Measurements from ENCODE around the gene DEF6.

DEF6 gene

DNA sequence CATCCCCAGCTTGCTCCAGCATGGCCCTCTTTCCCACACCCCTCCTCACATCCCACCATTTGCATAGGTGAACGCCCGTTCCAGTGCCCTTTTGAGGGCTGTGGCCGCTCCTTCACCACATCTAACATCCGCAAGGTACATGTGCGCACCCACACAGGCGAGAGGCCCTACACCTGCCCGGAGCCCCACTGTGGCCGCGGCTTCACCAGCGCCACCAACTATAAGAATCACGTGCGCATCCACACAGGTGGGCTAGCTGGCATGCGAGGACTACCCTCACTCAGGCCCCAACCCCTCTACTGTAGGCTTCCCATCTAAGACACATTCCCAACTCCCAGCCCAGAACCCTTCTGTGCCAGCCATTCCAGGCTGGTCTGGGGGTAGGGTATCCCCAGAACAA, 6.1 kb upstream of the DEF6 start:
- TF ChIP-seq, protein P1, sequence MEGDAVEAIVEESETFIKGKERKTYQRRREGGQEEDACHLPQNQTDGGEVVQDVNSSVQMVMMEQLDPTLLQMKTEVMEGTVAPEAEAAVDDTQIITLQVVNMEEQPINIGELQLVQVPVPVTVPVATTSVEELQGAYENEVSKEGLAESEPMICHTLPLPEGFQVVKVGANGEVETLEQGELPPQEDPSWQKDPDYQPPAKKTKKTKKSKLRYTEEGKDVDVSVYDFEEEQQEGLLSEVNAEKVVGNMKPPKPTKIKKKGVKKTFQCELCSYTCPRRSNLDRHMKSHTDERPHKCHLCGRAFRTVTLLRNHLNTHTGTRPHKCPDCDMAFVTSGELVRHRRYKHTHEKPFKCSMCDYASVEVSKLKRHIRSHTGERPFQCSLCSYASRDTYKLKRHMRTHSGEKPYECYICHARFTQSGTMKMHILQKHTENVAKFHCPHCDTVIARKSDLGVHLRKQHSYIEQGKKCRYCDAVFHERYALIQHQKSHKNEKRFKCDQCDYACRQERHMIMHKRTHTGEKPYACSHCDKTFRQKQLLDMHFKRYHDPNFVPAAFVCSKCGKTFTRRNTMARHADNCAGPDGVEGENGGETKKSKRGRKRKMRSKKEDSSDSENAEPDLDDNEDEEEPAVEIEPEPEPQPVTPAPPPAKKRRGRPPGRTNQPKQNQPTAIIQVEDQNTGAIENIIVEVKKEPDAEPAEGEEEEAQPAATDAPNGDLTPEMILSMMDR (IDR thresholded peaks at IDR 0.05; ENCODE audit: borderline replicate concordance, control extremely low read depth, extremely low read depth, insufficient read depth, missing control alignments) = no peak
- in situ Hi-C loops (cut with MboI; ENCODE audit: low sequenced_read_pairs, unreplicated experiment) = no loop called here
- DNase-seq (ENCODE audit: low spot score) = no peak

DNA sequence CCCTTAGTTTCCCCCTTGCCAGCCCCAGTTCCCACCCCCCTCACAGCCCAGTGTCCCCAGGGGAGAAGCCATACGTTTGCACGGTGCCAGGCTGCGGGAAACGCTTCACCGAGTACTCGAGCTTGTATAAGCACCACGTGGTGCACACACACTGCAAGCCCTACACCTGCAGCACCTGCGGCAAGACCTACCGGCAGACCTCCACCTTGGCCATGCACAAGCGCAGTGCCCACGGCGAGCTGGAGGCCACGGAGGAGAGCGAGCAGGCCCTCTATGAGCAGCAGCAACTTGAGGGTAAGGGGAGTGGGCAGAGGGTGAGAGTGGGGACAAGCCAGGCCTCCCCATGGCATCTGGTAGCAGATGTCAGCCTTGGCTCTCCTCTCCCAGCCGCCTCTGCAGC, 5.1 kb upstream of the DEF6 start:
- TF ChIP-seq, protein P1 (IDR thresholded peaks at IDR 0.05; ENCODE audit: borderline replicate concordance, control extremely low read depth, extremely low read depth, insufficient read depth, missing control alignments) = no peak
- DNase-seq (ENCODE audit: low spot score) = no peak
- in situ Hi-C loops (cut with MboI; ENCODE audit: low sequenced_read_pairs, unreplicated experiment) = no loop called here

DNA sequence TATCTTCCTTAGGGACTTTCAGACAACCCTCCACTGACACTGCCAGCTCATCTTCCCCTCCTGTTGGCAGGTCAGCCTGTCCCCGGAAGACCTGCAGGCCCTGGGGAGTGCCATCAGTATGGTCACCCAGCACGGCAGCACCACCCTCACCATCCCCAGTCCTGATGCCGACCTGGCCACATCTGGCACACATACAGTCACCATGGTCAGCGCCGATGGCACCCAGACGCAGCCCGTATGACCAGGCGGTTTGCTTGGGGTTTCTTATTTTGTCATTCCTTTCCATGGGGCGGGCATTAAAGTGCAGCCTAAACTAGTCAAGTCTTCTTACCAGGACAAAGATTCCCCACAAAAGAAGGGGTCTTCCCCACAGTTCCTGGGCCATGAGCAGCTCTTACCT, 3.9 kb upstream of the DEF6 start:
- in situ Hi-C loops (cut with MboI; ENCODE audit: low sequenced_read_pairs, unreplicated experiment) = no loop called here
- TF ChIP-seq, protein P1 (IDR thresholded peaks at IDR 0.05; ENCODE audit: borderline replicate concordance, control extremely low read depth, extremely low read depth, insufficient read depth, missing control alignments) = no peak
- DNase-seq (ENCODE audit: low spot score) = no peak

DNA sequence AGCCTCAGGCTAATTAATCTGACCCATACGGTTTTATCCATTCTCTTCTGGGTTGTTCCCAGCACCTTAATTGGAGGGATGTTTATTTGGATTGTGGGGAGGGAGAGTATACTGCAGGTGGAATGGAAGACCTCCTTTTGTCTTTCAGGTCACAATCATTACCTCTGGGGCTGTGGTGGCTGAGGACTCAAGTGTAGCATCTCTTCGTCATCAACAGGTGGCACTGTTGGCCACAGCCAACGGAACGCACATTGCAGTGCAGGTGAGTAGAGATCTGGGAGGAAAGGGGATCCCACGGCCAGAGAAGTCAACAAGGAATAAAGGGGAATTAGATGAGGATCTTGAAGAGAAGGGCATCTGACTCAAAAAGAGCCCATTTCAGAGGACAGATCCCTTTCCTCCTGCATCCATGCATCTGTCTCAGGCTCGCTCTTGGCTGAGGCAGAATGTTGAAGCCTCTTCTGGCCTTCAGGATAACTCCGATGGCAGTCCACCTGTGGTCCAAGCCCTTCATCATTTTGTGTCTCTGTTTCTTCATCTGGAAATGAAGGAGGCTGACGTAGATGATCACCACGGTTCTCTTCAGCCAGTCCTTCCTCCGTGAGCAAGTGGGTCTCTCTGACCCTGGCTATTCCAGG, 3.2 kb upstream of the DEF6 start:
- peak; percentile 80 for DNase-seq (ENCODE audit: low spot score)
- in situ Hi-C loops (cut with MboI; ENCODE audit: low sequenced_read_pairs, unreplicated experiment) = no loop called here
- TF ChIP-seq, protein P1 (IDR thresholded peaks at IDR 0.05; ENCODE audit: borderline replicate concordance, control extremely low read depth, extremely low read depth, insufficient read depth, missing control alignments) = peak; percentile 81

DNA sequence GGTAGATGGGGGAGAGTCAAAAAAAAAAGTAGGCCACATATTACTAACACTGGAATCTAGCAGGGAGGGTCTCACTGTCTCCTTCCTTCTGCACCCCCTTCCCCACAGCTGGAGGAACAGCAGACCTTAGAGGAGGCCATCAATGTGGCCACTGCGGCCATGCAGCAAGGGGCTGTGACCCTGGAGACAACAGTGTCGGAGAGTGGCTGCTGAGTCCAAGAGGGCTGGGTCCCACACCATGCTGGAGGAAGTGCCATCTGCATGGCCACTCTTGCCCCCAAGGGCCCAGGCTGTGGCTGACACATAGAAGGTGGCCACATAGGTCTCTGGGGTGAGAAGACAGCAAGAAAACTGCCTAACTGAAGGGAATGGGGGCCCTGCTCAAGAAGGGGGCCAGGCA, 2.6 kb upstream of the DEF6 start:
- DNase-seq (ENCODE audit: low spot score) = no peak
- in situ Hi-C loops (cut with MboI; ENCODE audit: low sequenced_read_pairs, unreplicated experiment) = no loop called here

DNA sequence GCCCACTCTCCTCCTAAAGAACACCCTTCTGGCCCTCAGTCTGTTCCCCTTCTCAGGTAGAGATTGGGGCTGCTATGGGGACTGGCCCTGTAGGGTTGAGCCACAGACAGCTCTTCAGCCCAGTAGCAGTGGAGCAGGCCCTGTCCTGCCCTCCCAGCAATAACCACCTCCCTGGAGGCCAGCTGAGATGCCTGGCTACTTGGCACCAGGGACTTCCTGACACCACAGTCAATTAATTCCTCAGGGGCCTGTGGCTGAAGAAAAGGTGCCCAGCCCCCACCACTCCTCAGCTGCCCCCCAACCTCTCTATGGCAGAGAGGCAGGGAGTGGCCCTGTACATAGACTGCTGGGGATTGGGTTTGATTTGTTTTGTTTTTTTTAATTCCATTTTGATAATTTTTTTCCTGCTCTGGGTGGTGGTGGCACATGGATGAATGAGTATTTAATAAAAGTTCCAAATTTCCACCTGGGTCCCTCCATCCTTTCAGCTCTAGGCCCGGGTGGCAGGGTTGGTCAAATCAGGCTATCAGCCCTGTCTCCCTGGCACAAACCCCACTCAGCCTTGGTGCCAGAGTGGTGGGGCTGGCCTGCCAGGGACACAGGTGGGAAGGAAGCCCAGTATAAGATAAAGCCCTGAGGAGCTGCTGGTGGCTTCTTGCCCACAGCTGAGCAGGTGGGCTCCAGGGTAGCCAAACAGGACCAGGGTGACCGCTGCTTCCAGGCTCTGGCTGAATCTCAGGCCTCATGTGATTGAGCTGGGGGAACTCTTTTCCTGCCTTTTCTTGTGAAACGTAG, 1.9 kb upstream of the DEF6 start:
- in situ Hi-C loops (cut with MboI; ENCODE audit: low sequenced_read_pairs, unreplicated experiment) = no loop called here
- TF ChIP-seq, protein P1 (IDR thresholded peaks at IDR 0.05; ENCODE audit: borderline replicate concordance, control extremely low read depth, extremely low read depth, insufficient read depth, missing control alignments) = no peak
- DNase-seq (ENCODE audit: low spot score) = no peak

More for the DNA sequence above, 2.6 kb upstream of the DEF6 start:
- TF ChIP-seq, protein P1 (IDR thresholded peaks at IDR 0.05; ENCODE audit: borderline replicate concordance, control extremely low read depth, extremely low read depth, insufficient read depth, missing control alignments) = no peak

All from GM13976 (cell line).